ENCODE measurements around the gene SLC12A1. TPM values are rescaled to one million over a fixed set of nuclear protein-coding genes. Genes with fewer than 3 reads are reported as not detected.

SLC12A1 gene
- total and polyA plus RNA-seq, 2 experiments from 2014 or later, result 0.57 to 0.59 TPM

DNA sequence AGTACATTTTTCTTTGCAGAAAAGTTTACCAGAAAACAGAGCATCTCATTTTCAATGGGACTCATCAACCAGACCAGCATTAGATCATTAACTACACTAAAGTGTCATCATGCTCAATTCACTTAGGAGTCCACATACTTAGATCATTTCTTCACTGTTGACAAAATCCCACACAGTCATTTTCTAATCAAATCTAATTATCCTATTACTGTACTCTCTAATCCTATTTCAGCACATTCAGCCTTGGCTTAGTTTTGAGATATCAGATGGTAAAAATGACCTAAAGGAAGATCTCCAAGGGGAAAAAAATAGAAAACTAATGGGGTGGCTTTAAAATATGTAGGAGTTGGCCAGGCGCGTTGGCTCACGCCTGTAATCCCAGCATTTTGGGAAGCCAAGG, 19.8 kb upstream of the SLC12A1 start:
- H3K27me3 Mint-ChIP-seq (ENCODE audit: insufficient read depth, low read depth, poor library complexity), result peaks cover 2% of the 10 kb centered on the region
- Histone ChIP-seq H3K4me3 (no peak overlapping the region), H3F3A (replicated peaks; ENCODE audit: low read depth) (no peaks in the 10 kb centered on the region), H2AFZ (no peak overlapping the region), H3K9me2 (ENCODE audit: insufficient read depth) (no peaks in the 10 kb centered on the region), H3K4me2 (no peak overlapping the region), H3K27ac (ENCODE audit: low read depth) (no peak overlapping the region), H3K4me1 (ENCODE audit: insufficient read depth) (no peaks in the 10 kb centered on the region), H3K36me3 (ENCODE audit: insufficient read depth) (no peaks in the 10 kb centered on the region), H3K79me2 (replicated peaks; ENCODE audit: insufficient read depth) (no peaks in the 10 kb centered on the region), H4K20me1 (replicated peaks; ENCODE audit: insufficient read depth) (no peaks in the 10 kb centered on the region), H3K27me3 (ENCODE audit: insufficient read depth) (0 out of 2 replicates have a peak, but pooled peaks cover 1% of the 10 kb centered on the region)
- no peaks in the 10 kb centered on the region; the same call in 2 of the 3 replicates for H3K9me3 Mint-ChIP-seq
- H3K27ac Mint-ChIP-seq, result no peak overlapping the region
- DNase-seq (ENCODE audit: low spot score) (no peak), ATAC-seq (no peak)
- H3K4me1 Mint-ChIP-seq, result peaks cover 5% of the 10 kb centered on the region; the same call in 2 of the 3 replicates
- H3K4me3 Mint-ChIP-seq, result no peak overlapping the region
- no peaks in the 10 kb centered on the region for H3K36me3 Mint-ChIP-seq (ENCODE audit: low read depth)
- TF ChIP-seq CREB1 (CRISPR knock-in tag; IDR thresholded peaks at IDR 0.05; ENCODE audit: low read depth) (no peak), REST (IDR thresholded peaks at IDR 0.05; ENCODE audit: unreplicated experiment) (no peak), ETS1 (IDR thresholded peaks at IDR 0.05) (no peak), JUNB (IDR thresholded peaks at IDR 0.05; ENCODE audit: unreplicated experiment) (no peak), CTCF (conservative IDR thresholded peaks at IDR 0.05; ENCODE audit: low read depth in 2 of 2) (no peak), ZNF114 (CRISPR knock-in tag; IDR thresholded peaks at IDR 0.05) (no peak)

DNA sequence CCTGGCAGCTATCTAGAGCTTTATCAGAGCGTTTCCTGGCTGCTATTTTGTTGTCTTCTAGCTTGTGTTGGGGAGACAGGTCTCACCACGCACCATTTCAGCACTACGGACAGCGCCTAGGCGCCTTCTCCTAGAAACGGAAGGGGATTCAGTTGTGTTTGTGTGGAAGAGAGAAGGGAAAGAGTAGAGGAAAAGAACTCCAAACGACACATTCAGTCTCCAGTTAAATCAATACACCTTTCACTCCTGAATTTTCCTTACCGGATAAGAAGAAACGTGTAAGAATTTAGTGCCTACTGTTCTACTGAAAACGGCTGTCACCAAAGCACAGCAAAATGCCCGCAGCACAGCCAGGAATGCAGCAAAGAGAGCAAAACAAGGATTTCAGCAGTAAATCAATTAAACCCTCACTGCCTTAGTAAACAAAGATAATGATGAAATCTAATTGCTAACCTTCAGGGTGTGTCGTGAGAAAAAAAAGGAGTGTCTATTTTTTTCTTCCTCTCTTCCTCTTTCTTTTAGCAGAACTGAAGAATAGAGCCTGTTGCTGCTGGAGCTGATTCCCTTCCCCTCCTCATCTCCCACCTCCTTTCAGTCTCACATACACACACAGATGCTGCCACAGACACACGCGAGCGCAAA, 15.0 kb upstream of the SLC12A1 start:
- Histone ChIP-seq H3K27ac (ENCODE audit: low read depth) (no peak overlapping the region), H3K4me3 (peak overlapping the region; percentile 69), H3K4me2 (peak overlapping the region; percentile 75), H3K9me2 (ENCODE audit: insufficient read depth) (no peaks in the 10 kb centered on the region), H3K36me3 (ENCODE audit: insufficient read depth) (no peaks in the 10 kb centered on the region), H3K4me1 (ENCODE audit: insufficient read depth) (no peaks in the 10 kb centered on the region), H3K27me3 (ENCODE audit: insufficient read depth) (peaks cover 27% of the 10 kb centered on the region), H3F3A (replicated peaks; ENCODE audit: low read depth) (no peaks in the 10 kb centered on the region), H3K79me2 (replicated peaks; ENCODE audit: insufficient read depth) (no peaks in the 10 kb centered on the region), H4K20me1 (replicated peaks; ENCODE audit: insufficient read depth) (no peaks in the 10 kb centered on the region), H2AFZ (peak overlapping the region; percentile 81; the same call in 1 of the 2 replicates)
- TF ChIP-seq POLR2AphosphoS5 (IDR thresholded peaks at IDR 0.05; ENCODE audit: low read depth) (no peak), JUNB (IDR thresholded peaks at IDR 0.05; ENCODE audit: unreplicated experiment) (no peak), REST (IDR thresholded peaks at IDR 0.05; ENCODE audit: unreplicated experiment) (peak; percentile 98), CREB1 (CRISPR knock-in tag; IDR thresholded peaks at IDR 0.05; ENCODE audit: low read depth) (no peak)
- H3K4me1 Mint-ChIP-seq, result peaks cover 9% of the 10 kb centered on the region; the same call in 2 of the 3 replicates
- H3K4me3 Mint-ChIP-seq, result peak overlapping the region; percentile 85
- H3K27ac Mint-ChIP-seq, result no peak overlapping the region
- peak; percentile 97 for ATAC-seq
- DNase-seq (ENCODE audit: low spot score), result peak; percentile 95
- no peaks in the 10 kb centered on the region for H3K36me3 Mint-ChIP-seq (ENCODE audit: low read depth)
- H3K27me3 Mint-ChIP-seq (ENCODE audit: insufficient read depth, low read depth, poor library complexity), result peaks cover 9% of the 10 kb centered on the region
- no peaks in the 10 kb centered on the region for H3K9me3 Mint-ChIP-seq

Data from GM23338 (cell line).